H1 (cell line): Measurements from ENCODE around the gene NELFCD. TPM values are rescaled to one million over a fixed set of nuclear protein-coding genes. Genes with fewer than 3 reads are reported as not detected.

Experiments
- BACH1 ChIP-seq: IDR thresholded peaks from 2 replicates; pipeline ENCODE4 v1.6.1; 2012; ENCODE audit warnings: low read length, improper control_type of control experiment
- CHD1 ChIP-seq: IDR thresholded peaks from 2 replicates; pipeline ENCODE4 v1.6.1; 2012; ENCODE audit warnings: low read depth, low read length, improper control_type of control experiment
- EGR1 ChIP-seq: IDR thresholded peaks from 2 replicates; pipeline ENCODE4 v1.6.1; 2011; ENCODE audit warnings: low read depth, low read length, borderline replicate concordance
- GABPA ChIP-seq: IDR thresholded peaks from 2 replicates; pipeline ENCODE4 v1.6.1; 2011; ENCODE audit warnings: mild to moderate bottlenecking, low read length, moderate library complexity, borderline replicate concordance; ENCODE audit not compliant: insufficient read depth
- KDM1A ChIP-seq: fragments of 200-600, 300-600 bp; sonication (generic); IDR thresholded peaks from 2 replicates; pipeline ENCODE4 v1.7.1; 2016; ENCODE audit warnings: mild to moderate bottlenecking, low read length, borderline replicate concordance
- KDM4A ChIP-seq: IDR thresholded peaks from one replicate; pipeline ENCODE4 v1.7.1; 2012; ENCODE audit warnings: low read depth, mild to moderate bottlenecking, moderate library complexity, low read length, inconsistent platforms; ENCODE audit not compliant: severe bottlenecking
- MAX ChIP-seq: IDR thresholded peaks from 2 replicates; pipeline ENCODE4 v1.6.1; 2012; ENCODE audit warnings: inconsistent platforms
- POLR2A ChIP-seq, 2 experiments: IDR thresholded peaks; 1 replicate in 1 of 2; 2 replicates in 1 of 2; pipeline ENCODE4 v1.6.1; 2011; ENCODE audit warnings: low read depth in 2 of 2, low read length in 2 of 2, mild to moderate bottlenecking in 2 of 2; ENCODE audit errors: control extremely low read depth in 1 of 2
- POLR2AphosphoS5 ChIP-seq: IDR thresholded peaks from 2 replicates; pipeline ENCODE4 v1.6.1; 2011; ENCODE audit warnings: low read depth, low read length
- SP4 ChIP-seq: IDR thresholded peaks from 2 replicates; pipeline ENCODE4 v1.6.1; 2012; ENCODE audit warnings: low read length, inconsistent platforms
- polyA plus RNA-seq, 7 experiments: library from polyadenylated mRNA; depleted of rRNA in 3 of 7; stranded (reverse) in 5 of 7; unstranded in 2 of 7; fragments of >200 nt in 5 of 7; fragments of 200-250 nt in 2 of 7; gene quantifications; 1 replicate in 5 of 7; 2 replicates in 1 of 7; 4 replicates in 1 of 7; pipeline versions ENCODE4 v1.2.1 to v1.2.3, GENCODE V29; 2011 to 2013; ENCODE audit warnings: missing spikeins in 2 of 7, mixed read lengths in 2 of 7
- total RNA-seq: library from RNA; stranded (reverse); fragmentation: NEBNext Ultra II Directional; extraction: Animal tissue kit (Norgen Biotek cat#: 25700); gene quantifications from 2 replicates; pipeline ENCODE4 v1.2.1, GENCODE V29; 2021

The NELFCD gene
- total and polyA plus RNA-seq, 2 of the 8 experiments (the other 6 are each of a cell fraction or from before 2014, with no cell fraction given) = 35.5 to 59.6 TPM

GRCh38 chr20:59032023-59032712 is 51.1 kb downstream of the NELFCD start, which contains the start of gene ATP5F1E (continued):
- TF ChIP-seq KDM4A = peak; percentile 56
- peak; percentile 79 to 89 for TF ChIP-seq POLR2A (IDR thresholded peaks at IDR 0.05; ENCODE audit: control extremely low read depth in 1 of 2, low read depth in 2 of 2, low read length in 2 of 2)
- TF ChIP-seq SP4 = peak; percentile 78; the same call in 1 of the 2 replicates
- peak; percentile 95 for TF ChIP-seq MAX
- peak; percentile 60; the same call in 1 of the 2 replicates for TF ChIP-seq GABPA
- TF ChIP-seq BACH1 = peak; percentile 61
- TF ChIP-seq KDM1A = no peak
- no peak for TF ChIP-seq EGR1
- TF ChIP-seq POLR2AphosphoS5 = peak; percentile 52
- TF ChIP-seq CHD1 = no peak
